Loucy (cell line): ENCODE results near the gene ATF7IP.

Source experiments
- H2AFZ ChIP-seq: fragments of 200-600 bp; sonication (generic); 2 replicates; pipeline ENCODE4 v1.6.0; 2016; ENCODE audit warnings: antibody characterized with exemption, mild to moderate bottlenecking, low read length, moderate library complexity
- H3F3A ChIP-seq: fragments of 200-600 bp; 2 replicates; pipeline ENCODE4 v1.6.0; 2016; ENCODE audit warnings: antibody characterized with exemption, low read depth, mild to moderate bottlenecking
- H3K27me3 ChIP-seq: fragments of 200-600 bp; sonication (generic); 2 replicates; pipeline ENCODE4 v1.6.1; 2014; ENCODE audit warnings: low read length, mild to moderate bottlenecking; ENCODE audit not compliant: insufficient read depth, poor library complexity, severe bottlenecking
- H3K36me3 ChIP-seq: fragments of 200-600 bp; sonication (generic); 2 replicates; pipeline ENCODE4 v1.6.1; 2016; ENCODE audit warnings: low read length; ENCODE audit not compliant: insufficient read depth
- H3K4me1 ChIP-seq: fragments of 200-600 bp; sonication (generic); 2 replicates; pipeline ENCODE4 v1.5.1; 2014; ENCODE audit warnings: low read length, mild to moderate bottlenecking; ENCODE audit not compliant: insufficient read depth, poor library complexity, severe bottlenecking
- H3K4me2 ChIP-seq: fragments of 200-600 bp; sonication (generic); 2 replicates; pipeline ENCODE4 v1.6.0; 2014; ENCODE audit warnings: antibody characterized with exemption, low read length, low read depth, mild to moderate bottlenecking; ENCODE audit not compliant: poor library complexity, severe bottlenecking
- H3K4me3 ChIP-seq: fragments of 200-600 bp; sonication (generic); 2 replicates; pipeline ENCODE4 v1.5.1; 2014; ENCODE audit warnings: low read length, mild to moderate bottlenecking, mixed read lengths; ENCODE audit not compliant: poor library complexity, severe bottlenecking
- H3K79me2 ChIP-seq: fragments of 200-600 bp; sonication (generic); 2 replicates; pipeline ENCODE4 v1.6.1; 2014; ENCODE audit warnings: low read length; ENCODE audit not compliant: insufficient read depth
- H3K9ac ChIP-seq: fragments of 200-600 bp; sonication (generic); 2 replicates; pipeline ENCODE4 v1.6.0; 2014; ENCODE audit warnings: mild to moderate bottlenecking, low read depth, low read length, moderate library complexity; ENCODE audit not compliant: poor library complexity, severe bottlenecking
- H3K9me2 ChIP-seq: fragments of 200-600 bp; sonication (generic); replicated peaks from 2 replicates; pipeline ENCODE4 v1.6.1; 2016; ENCODE audit warnings: low read depth, low read length, mixed read lengths
- H3K9me3 ChIP-seq: fragments of 200-600 bp; sonication (generic); 2 replicates; pipeline ENCODE4 v1.6.1; 2014; ENCODE audit warnings: mild to moderate bottlenecking, antibody characterized with exemption, low read length, low read depth; ENCODE audit not compliant: insufficient read depth
- H4K20me1 ChIP-seq: fragments of 200-600 bp; sonication (generic); 2 replicates; pipeline ENCODE4 v1.6.0; 2014; ENCODE audit warnings: antibody characterized with exemption, low read length, mild to moderate bottlenecking; ENCODE audit not compliant: insufficient read depth, poor library complexity, severe bottlenecking
- EZH2phosphoT487 ChIP-seq: fragments of 200-600 bp; IDR thresholded peaks from 2 replicates; pipeline ENCODE4 v1.6.1; 2018; ENCODE audit warnings: antibody characterized with exemption, mild to moderate bottlenecking, moderate library complexity, borderline replicate concordance
- TF ChIP-seq, protein P1 (sequence below): fragments of 200-600 bp; sonication (generic); conservative IDR thresholded peaks from 2 replicates; pipeline ENCODE4 v1.5.1; 2014; ENCODE audit warnings: mild to moderate bottlenecking, antibody characterized with exemption, low read length

ATF7IP gene

DNA sequence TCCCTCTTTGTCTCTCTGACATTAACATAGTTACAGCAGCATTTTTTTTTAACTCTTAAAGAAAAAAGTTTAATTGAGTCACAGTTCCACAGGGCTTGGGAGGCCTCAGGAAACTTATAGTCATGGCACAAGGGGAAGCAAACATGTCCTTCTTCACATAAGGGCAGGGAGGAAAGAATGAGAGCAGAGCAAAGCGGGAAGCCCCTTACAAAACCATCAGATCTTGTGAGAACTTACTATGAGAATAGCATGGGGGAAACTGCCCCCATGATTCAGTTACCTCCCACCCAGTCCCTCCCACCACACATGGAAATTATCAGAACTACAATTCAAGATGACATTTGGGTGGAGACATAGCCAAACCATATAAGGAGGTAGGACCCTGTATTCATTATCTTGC is 106.0 kb downstream of the ATF7IP start:
- Histone ChIP-seq H3K4me2 (no peak overlapping the region), H3K9me2 (no peaks in the 10 kb centered on the region), H3K79me2 (peaks cover 20% of the 10 kb centered on the region), H3K36me3 (peaks cover 94% of the 10 kb centered on the region), H3K27me3 (no peaks in the 10 kb centered on the region), H3K4me3 (no peak overlapping the region), H3K9me3 (peaks cover 22% of the 10 kb centered on the region; the same call in 1 of the 2 replicates), H2AFZ (no peak overlapping the region), H4K20me1 (peaks cover 6% of the 10 kb centered on the region), H3K9ac (no peak overlapping the region), H3F3A (no peaks in the 10 kb centered on the region), H3K4me1 (no peaks in the 10 kb centered on the region)
- TF ChIP-seq, protein P1, sequence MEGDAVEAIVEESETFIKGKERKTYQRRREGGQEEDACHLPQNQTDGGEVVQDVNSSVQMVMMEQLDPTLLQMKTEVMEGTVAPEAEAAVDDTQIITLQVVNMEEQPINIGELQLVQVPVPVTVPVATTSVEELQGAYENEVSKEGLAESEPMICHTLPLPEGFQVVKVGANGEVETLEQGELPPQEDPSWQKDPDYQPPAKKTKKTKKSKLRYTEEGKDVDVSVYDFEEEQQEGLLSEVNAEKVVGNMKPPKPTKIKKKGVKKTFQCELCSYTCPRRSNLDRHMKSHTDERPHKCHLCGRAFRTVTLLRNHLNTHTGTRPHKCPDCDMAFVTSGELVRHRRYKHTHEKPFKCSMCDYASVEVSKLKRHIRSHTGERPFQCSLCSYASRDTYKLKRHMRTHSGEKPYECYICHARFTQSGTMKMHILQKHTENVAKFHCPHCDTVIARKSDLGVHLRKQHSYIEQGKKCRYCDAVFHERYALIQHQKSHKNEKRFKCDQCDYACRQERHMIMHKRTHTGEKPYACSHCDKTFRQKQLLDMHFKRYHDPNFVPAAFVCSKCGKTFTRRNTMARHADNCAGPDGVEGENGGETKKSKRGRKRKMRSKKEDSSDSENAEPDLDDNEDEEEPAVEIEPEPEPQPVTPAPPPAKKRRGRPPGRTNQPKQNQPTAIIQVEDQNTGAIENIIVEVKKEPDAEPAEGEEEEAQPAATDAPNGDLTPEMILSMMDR, result no peak

DNA sequence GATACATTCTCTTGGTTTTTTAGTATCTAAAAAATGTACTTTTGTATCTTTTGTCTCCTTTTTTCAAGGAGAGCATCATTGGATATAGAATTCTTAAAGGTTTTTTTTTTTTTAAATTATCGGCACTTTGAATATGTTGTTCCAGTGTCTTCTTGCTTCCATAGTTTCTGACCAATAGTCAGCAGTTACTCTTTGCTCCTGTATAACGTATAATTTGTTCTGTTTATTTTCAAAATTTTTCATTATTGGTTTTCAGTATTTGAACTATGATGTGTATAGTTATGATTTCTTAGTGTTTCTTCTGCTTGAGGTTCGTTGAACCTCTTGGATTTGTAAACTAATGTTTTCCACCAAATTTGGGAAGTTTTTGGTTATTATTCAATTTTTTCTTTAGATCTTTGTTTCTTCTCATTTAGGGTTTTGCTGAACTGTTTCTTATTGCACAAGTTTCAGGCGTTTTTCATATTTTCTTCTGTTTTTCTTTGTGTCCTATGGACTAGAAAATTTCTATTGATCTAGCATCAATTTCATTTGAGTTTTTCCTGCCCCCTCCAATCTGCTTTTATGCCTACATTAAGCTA is 108.3 kb downstream of the ATF7IP start:
- Histone ChIP-seq H3K4me2 (no peak overlapping the region), H3K79me2 (peaks cover 20% of the 10 kb centered on the region)

DNA sequence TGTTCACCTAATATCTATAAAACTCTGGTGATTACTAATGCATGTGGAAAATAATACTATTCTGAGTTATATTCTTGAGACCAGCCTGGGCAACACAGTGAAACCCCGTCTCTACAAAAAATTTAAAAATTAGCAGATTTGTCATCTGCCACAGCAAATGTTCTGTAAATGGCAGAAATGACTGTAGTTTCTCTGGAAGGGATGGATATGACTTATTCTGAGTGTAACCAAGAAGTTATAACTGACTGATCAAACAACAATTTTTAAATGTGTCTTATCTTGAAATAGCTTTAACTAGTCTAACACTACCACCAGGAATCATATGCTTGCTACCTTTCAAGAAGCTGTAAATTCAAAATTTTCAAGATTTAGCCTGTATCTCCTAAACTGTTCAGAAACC is 113.5 kb downstream of the ATF7IP start:
- Histone ChIP-seq H3K27me3 (no peaks in the 10 kb centered on the region), H3K9me3 (peaks cover 8% of the 10 kb centered on the region; the same call in 1 of the 2 replicates), H3K4me3 (no peak overlapping the region), H4K20me1 (peaks cover 11% of the 10 kb centered on the region), H3K9me2 (no peaks in the 10 kb centered on the region), H3K9ac (no peak overlapping the region), H2AFZ (no peak overlapping the region), H3F3A (no peaks in the 10 kb centered on the region), H3K36me3 (peaks cover 96% of the 10 kb centered on the region), H3K4me1 (no peaks in the 10 kb centered on the region), H3K79me2 (peaks cover 18% of the 10 kb centered on the region), H3K4me2 (no peak overlapping the region)
- TF ChIP-seq, protein P1, result no peak
- TF ChIP-seq EZH2phosphoT487, result no peak

More for the DNA sequence above, 108.3 kb downstream of the ATF7IP start:
- H3K9me2 ChIP-seq, result no peaks in the 10 kb centered on the region
- H3K9me3 ChIP-seq, result peaks cover 22% of the 10 kb centered on the region; the same call in 1 of the 2 replicates
- TF ChIP-seq, protein P1, result no peak
- TF ChIP-seq EZH2phosphoT487, result no peak
- no peak overlapping the region for H3K9ac ChIP-seq
- H3K4me1 ChIP-seq, result no peaks in the 10 kb centered on the region
- no peak overlapping the region for H3K4me3 ChIP-seq
- H4K20me1 ChIP-seq, result peaks cover 15% of the 10 kb centered on the region
- H3F3A ChIP-seq, result no peaks in the 10 kb centered on the region
- no peak overlapping the region for H2AFZ ChIP-seq
- no peaks in the 10 kb centered on the region for H3K27me3 ChIP-seq
- peaks cover 92% of the 10 kb centered on the region for H3K36me3 ChIP-seq
